Omental fat pad (tissue), 4 donors: ENCODE data around the gene AGAP1. TPM values are rescaled to one million over a fixed set of nuclear protein-coding genes. Genes with fewer than 3 reads are reported as not detected.

Experiments used
- ATAC-seq: fragments of 150-250 bp; one replicate; pipeline ENCODE4 v1.9.1; 2016; ENCODE audit warnings: mild to moderate bottlenecking, moderate library complexity; ENCODE audit not compliant: low FRiP score
- DNase-seq: peaks from one replicate; pipeline ENCODE4 v3.0.0-alpha.2; 2019; ENCODE audit warnings: low spot score
- total RNA-seq, 4 donors: library from RNA; depleted of rRNA; stranded (reverse); fragments of >200 nt; gene quantifications; one replicate each; pipeline ENCODE4 v1.1.0, GENCODE V29; 2016
- TF ChIP-seq, protein P1 (sequence below), 3 donors: fragments of 450-650 bp; IDR thresholded peaks; one replicate each; pipeline ENCODE4 v1.5.1; 2016 to 2017; ENCODE audit warnings: antibody characterized with exemption in 3 of 3, mild to moderate bottlenecking in 3 of 3, moderate library complexity in 2 of 3

AGAP1 gene
- total RNA-seq, 4 donors from 2014 or later: 15.5 to 24.3 (median 16.2) TPM

DNA sequence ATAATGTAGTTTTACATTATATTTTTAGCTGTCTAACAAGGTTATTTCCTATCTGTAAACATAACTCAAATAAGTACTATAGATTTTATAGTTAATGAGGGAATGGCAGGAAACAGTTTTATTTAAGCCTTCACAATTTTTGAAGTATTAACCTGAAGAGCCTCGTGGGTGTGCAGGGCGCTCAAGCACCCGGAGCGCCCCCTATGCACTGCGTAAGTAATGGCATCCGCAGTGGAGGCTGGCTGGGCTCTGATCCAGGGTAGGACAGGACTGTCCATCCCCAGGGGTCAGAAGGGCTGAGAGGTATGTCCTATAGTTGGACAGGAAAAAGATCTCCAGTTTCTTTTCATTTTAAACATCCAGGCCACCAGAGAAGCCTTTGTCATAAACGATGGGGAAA is 682.6 kb downstream of the AGAP1 start:
- ATAC-seq (no peak), DNase-seq (no peak)
- TF ChIP-seq, protein P1, sequence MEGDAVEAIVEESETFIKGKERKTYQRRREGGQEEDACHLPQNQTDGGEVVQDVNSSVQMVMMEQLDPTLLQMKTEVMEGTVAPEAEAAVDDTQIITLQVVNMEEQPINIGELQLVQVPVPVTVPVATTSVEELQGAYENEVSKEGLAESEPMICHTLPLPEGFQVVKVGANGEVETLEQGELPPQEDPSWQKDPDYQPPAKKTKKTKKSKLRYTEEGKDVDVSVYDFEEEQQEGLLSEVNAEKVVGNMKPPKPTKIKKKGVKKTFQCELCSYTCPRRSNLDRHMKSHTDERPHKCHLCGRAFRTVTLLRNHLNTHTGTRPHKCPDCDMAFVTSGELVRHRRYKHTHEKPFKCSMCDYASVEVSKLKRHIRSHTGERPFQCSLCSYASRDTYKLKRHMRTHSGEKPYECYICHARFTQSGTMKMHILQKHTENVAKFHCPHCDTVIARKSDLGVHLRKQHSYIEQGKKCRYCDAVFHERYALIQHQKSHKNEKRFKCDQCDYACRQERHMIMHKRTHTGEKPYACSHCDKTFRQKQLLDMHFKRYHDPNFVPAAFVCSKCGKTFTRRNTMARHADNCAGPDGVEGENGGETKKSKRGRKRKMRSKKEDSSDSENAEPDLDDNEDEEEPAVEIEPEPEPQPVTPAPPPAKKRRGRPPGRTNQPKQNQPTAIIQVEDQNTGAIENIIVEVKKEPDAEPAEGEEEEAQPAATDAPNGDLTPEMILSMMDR (IDR thresholded peaks at IDR 0.05): no peak

DNA sequence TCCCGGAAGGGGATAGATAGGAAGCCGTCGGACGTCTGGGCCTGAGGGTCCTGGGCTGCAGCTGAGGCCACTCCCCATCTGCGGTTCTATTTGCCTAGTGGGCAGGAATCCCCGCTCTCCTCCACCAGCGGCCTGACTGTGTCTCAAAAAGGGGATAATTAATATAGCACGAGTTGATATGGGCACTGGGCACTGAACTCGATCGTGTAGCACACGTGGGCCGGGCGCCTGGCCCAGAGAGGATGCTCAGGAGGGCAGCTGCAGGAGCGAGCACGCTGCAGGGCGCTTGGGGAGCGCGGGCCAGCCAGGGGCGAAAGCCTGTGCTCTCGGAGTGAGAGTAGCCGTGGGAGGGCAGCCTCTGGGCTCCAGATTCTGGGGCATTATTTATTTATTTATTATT is 683.1 kb downstream of the AGAP1 start:
- ATAC-seq (no peak), DNase-seq (no peak)
- TF ChIP-seq, protein P1 (IDR thresholded peaks at IDR 0.05): no peak

DNA sequence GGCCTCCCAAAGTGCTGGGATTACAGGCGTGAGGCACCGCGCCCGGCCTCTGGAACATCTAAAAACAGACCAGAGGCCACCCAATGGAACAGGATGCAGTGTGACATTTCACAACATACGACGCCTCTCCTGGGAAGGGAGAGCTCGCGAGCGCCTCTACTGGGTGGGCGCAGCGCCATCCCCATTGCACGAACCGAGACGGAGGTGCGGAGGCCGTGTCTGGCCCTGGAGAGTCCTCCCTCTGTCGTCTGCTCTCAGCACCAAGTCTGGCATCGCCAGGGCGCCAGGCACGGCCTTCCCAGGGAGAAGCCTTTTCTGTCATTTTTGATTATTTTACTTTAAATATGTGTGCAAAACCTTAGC is 683.7 kb downstream of the AGAP1 start:
- TF ChIP-seq, protein P1 (IDR thresholded peaks at IDR 0.05): no peak
- ATAC-seq: peak; percentile 37
- DNase-seq: no peak

DNA sequence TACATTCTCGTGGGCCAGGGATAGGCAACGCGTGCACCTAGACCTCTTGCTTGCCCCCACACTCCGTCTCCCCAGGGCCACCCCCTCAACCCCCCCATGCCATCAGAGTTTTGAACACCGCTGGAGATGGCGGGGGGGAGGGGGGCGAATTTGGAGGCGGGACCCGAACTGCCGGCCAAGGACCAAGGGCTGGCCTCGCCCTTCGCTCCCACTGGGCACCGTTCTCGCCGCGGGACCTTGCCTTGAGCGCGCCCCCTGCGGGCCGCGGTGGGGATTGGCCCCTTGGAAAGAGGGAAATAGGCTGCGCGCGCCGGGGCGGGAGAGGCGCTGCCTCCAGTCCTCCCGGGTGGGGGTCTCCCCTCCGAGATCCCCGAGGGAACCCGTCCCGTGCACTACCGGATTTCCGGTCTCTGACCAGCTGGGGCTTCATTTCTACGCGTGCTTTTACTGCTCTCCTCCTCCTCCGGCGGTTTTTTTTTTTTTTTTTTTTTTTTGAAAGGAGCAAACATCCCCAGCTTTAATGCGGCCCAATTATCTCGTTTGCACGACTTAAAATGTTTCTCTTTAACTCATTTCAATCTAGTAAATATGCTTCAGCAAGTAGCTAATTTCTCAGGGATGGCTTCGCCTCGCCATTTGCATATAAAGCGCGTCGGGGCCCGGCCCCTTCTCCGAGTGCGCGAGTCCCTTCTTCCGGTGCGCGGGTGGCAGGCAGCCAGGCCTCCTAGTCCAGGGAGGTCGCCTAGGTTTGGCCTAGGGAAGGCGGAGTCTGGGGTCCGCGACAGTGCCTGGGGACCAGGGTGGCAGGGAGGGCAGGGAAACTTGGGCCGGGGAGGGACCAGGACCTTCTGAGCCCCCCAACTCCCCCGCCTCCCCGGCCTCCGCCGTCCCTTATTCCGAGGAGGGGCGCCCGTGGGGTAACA is 684.4 kb downstream of the AGAP1 start:
- ATAC-seq (peak; percentile 54), DNase-seq (peak; percentile 38)
- TF ChIP-seq, protein P1 (IDR thresholded peaks at IDR 0.05): peak in 1 of 3 donors; percentile 41

DNA sequence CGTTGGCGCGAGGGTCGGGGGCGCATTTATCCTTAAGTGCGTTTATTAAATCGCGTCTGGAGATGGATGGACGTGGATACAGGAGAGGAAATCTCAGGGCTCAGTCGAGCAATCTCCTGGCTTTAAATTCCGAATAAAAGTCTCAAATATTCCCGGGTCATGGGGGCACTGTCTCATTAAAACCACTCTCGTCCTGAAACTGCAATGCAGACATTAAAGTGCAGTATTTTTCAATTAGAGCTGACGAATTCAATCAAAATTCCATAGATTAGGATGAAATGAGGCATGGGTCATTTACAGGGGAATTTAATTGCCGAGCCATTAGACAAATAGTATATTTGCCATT is 685.0 kb downstream of the AGAP1 start:
- DNase-seq (no peak), ATAC-seq (no peak)
- TF ChIP-seq, protein P1 (IDR thresholded peaks at IDR 0.05): no peak

DNA sequence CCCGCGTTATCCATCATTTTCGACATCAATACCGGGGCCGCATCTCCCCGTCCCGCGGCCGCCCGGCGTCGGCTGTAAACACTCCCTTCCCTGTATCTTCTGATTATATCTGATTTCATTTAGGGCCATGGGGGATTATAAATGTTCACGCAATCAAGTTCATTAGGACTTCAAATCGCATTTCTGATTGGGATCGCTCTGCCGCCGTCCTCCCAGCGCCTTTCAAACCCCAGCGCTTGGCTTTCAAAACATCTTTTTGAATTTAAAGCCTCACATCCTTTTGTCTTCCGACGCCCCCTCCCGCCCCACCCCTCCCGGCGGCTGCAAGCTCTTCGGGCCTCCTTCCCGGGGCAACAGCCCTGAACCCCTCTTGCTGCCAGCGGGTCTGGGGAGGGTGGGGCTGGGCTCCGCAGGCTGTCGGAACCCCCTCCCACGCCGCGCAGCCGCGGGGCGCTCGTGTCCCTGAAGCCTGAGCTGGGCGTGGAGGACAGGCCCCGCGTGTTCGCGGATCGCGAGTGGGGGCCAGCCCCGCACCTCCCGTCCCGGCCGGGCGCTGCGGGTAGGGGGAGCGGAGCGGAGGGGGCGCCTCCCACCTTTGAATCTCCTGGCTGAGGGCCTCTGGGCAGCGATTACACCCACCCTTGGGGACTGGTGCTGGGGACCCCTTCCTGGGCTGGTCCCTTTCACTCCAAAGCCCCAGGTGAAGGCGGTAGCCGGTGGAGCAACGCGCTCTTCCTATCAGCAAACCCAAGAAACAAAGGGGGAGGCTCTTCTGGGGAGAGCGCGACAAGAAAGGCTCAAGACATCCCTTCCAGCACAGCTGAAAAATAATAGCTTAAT is 685.6 kb downstream of the AGAP1 start:
- TF ChIP-seq, protein P1 (IDR thresholded peaks at IDR 0.05): no peak
- ATAC-seq: no peak
- DNase-seq: no peak
